H9 (cell line): ENCODE measurements around the gene SYT7. TPM values are rescaled to one million over a fixed set of nuclear protein-coding genes. Genes with fewer than 3 reads are reported as not detected.

Experiments
- DNase-seq: peaks from one replicate; pipeline ENCODE4 v3.0.0-alpha.2; 2017
- H2AFZ ChIP-seq: one replicate; pipeline ENCODE4 v1.6.1; 2013; ENCODE audit warnings: mild to moderate bottlenecking, low read length, control low read depth, moderate library complexity
- H2AK5ac ChIP-seq: 2 replicates; pipeline ENCODE4 v1.6.1; 2013; ENCODE audit warnings: low read length, control low read depth, mixed read lengths; ENCODE audit not compliant: insufficient read length
- H2BK120ac ChIP-seq: one replicate; pipeline ENCODE4 v1.6.1; 2013; ENCODE audit warnings: low read depth, mild to moderate bottlenecking, low read length, control low read depth, inconsistent platforms; ENCODE audit not compliant: poor library complexity, severe bottlenecking
- H2BK12ac ChIP-seq: 2 replicates; pipeline ENCODE4 v1.6.1; 2013; ENCODE audit warnings: low read length, control low read depth, mixed read lengths, low read depth; ENCODE audit not compliant: insufficient read length
- H2BK15ac ChIP-seq: 2 replicates; pipeline ENCODE4 v1.6.1; 2013; ENCODE audit warnings: low read depth, low read length, control low read depth
- H2BK20ac ChIP-seq: one replicate; pipeline ENCODE4 v1.6.1; 2013; ENCODE audit warnings: low read depth, mild to moderate bottlenecking, low read length, control low read depth, inconsistent platforms; ENCODE audit not compliant: poor library complexity, severe bottlenecking
- H2BK5ac ChIP-seq: 2 replicates; pipeline ENCODE4 v1.6.1; 2013; ENCODE audit warnings: low read length, control low read depth, mixed read lengths; ENCODE audit not compliant: insufficient read length
- H3K14ac ChIP-seq: 2 replicates; pipeline ENCODE4 v1.6.1; 2013; ENCODE audit warnings: low read length, control low read depth; ENCODE audit not compliant: insufficient read depth
- H3K18ac ChIP-seq: 2 replicates; pipeline ENCODE4 v1.6.1; 2013; ENCODE audit warnings: low read depth, mild to moderate bottlenecking, mixed read lengths, low read length, control low read depth; ENCODE audit not compliant: insufficient read length
- H3K23ac ChIP-seq: 2 replicates; pipeline ENCODE4 v1.6.1; 2013; ENCODE audit warnings: low read length, control low read depth, mixed read lengths, low read depth; ENCODE audit not compliant: insufficient read length
- H3K23me2 ChIP-seq: 2 replicates; pipeline ENCODE4 v1.6.1; 2013; ENCODE audit warnings: low read depth, mild to moderate bottlenecking, mixed read lengths, low read length, control low read depth; ENCODE audit not compliant: insufficient read length, poor library complexity, severe bottlenecking
- H3K27ac ChIP-seq: 2 replicates; pipeline ENCODE4 v1.5.1; 2013; ENCODE audit warnings: low read length, control low read depth, mixed read lengths, low read depth; ENCODE audit not compliant: insufficient read length
- H3K27me3 ChIP-seq: 2 replicates; pipeline ENCODE4 v1.6.1; 2013; ENCODE audit warnings: low read length, control low read depth, inconsistent platforms; ENCODE audit not compliant: insufficient read depth
- H3K4ac ChIP-seq: 2 replicates; pipeline ENCODE4 v1.6.1; 2013; ENCODE audit warnings: low read depth, mild to moderate bottlenecking, control low read depth, inconsistent platforms, low read length, moderate library complexity
- H3K4me1 ChIP-seq: 2 replicates; pipeline ENCODE4 v1.6.1; 2013; ENCODE audit warnings: low read length, control low read depth, inconsistent platforms; ENCODE audit not compliant: insufficient read depth
- H3K4me2 ChIP-seq: 2 replicates; pipeline ENCODE4 v1.6.1; 2013; ENCODE audit warnings: low read length, control low read depth, mixed read lengths; ENCODE audit not compliant: insufficient read length, insufficient read depth
- H3K56ac ChIP-seq: 2 replicates; pipeline ENCODE4 v1.6.1; 2013; ENCODE audit warnings: low read depth, mild to moderate bottlenecking, mixed read lengths, low read length, control low read depth; ENCODE audit not compliant: insufficient read length
- H3K79me1 ChIP-seq: 2 replicates; pipeline ENCODE4 v1.6.1; 2013; ENCODE audit warnings: low read depth, mild to moderate bottlenecking, moderate library complexity, low read length, control low read depth, inconsistent platforms; ENCODE audit not compliant: insufficient read depth, poor library complexity, severe bottlenecking
- H3K79me2 ChIP-seq: 2 replicates; pipeline ENCODE4 v1.6.1; 2013; ENCODE audit warnings: low read length, control low read depth, inconsistent platforms; ENCODE audit not compliant: insufficient read depth
- H3K9ac ChIP-seq: 2 replicates; pipeline ENCODE4 v1.6.1; 2013; ENCODE audit warnings: low read length, control low read depth, mixed read lengths; ENCODE audit not compliant: insufficient read length; ENCODE audit errors: extremely low read depth
- H3K9me3 ChIP-seq: one replicate; pipeline ENCODE4 v1.6.1; 2013; ENCODE audit warnings: low read depth, low read length, inconsistent platforms; ENCODE audit not compliant: control insufficient read depth
- H3T11ph ChIP-seq: one replicate; pipeline ENCODE4 v1.6.1; 2013; ENCODE audit warnings: mild to moderate bottlenecking, low read length, control low read depth, inconsistent platforms
- H4K20me1 ChIP-seq: one replicate; pipeline ENCODE4 v1.6.1; 2013; ENCODE audit not compliant: control insufficient read depth, insufficient read length, insufficient read depth
- H4K5ac ChIP-seq: 2 replicates; pipeline ENCODE4 v1.6.1; 2013; ENCODE audit warnings: low read depth, mild to moderate bottlenecking, mixed read lengths, low read length, control low read depth; ENCODE audit not compliant: insufficient read length
- H4K8ac ChIP-seq: replicated peaks from 2 replicates; pipeline ENCODE4 v1.6.1; 2013; ENCODE audit warnings: low read length, control low read depth, mixed read lengths, low read depth; ENCODE audit not compliant: insufficient read length
- H4K91ac ChIP-seq: 2 replicates; pipeline ENCODE4 v1.6.1; 2013; ENCODE audit warnings: low read depth, mild to moderate bottlenecking, moderate library complexity, mixed read lengths, low read length, control low read depth; ENCODE audit not compliant: insufficient read length
- H3K27ac Mint-ChIP-seq, 3 experiments: 2 replicates in 2 of 3; 3 replicates in 1 of 3; pipeline ENCODE4 v1.8.0; 2020 to 2021; ENCODE audit warnings: mixed read lengths in 3 of 3, mild to moderate bottlenecking in 1 of 3, moderate library complexity in 1 of 3
- H3K27me3 Mint-ChIP-seq: 2 replicates; pipeline ENCODE4 v1.8.0; 2021; ENCODE audit warnings: low read depth, mild to moderate bottlenecking, moderate library complexity, mixed read lengths
- H3K36me3 Mint-ChIP-seq, 3 experiments: 2 replicates in 2 of 3; 3 replicates in 1 of 3; pipeline ENCODE4 v1.8.0; 2020 to 2021; ENCODE audit warnings: low read depth in 3 of 3, mixed read lengths in 3 of 3; ENCODE audit not compliant: insufficient read depth in 1 of 3
- H3K4me1 Mint-ChIP-seq, 2 experiments: 2 replicates each; pipeline ENCODE4 v1.8.0; 2020; ENCODE audit warnings: mixed read lengths in 2 of 2
- H3K4me3 Mint-ChIP-seq, 2 experiments: 2 replicates in 1 of 2; 3 replicates in 1 of 2; pipeline ENCODE4 v1.8.0; 2020 to 2021; ENCODE audit warnings: mild to moderate bottlenecking in 2 of 2, mixed read lengths in 2 of 2, moderate library complexity in 1 of 2
- H3K9me3 Mint-ChIP-seq, 2 experiments: 2 replicates in 1 of 2; 3 replicates in 1 of 2; pipeline ENCODE4 v1.8.0; 2020; ENCODE audit warnings: mild to moderate bottlenecking in 2 of 2, mixed read lengths in 2 of 2, moderate library complexity in 1 of 2
- WGBS: extraction: QIAGEN DNeasy Blood & Tissue Kit; methylation state at CpG from one replicate; pipeline ENCODE4 v1.1.7; 2013; ENCODE audit warnings: missing lambda C conversion rate, low lambda C conversion rate, mixed read lengths; ENCODE audit not compliant: insufficient read length; ENCODE audit errors: extremely low coverage; 5-methylcytosine and 5-hydroxymethylcytosine counted together
- total RNA-seq: library from RNA; stranded (reverse); gene quantifications from 2 replicates; pipeline ENCODE4 v1.2.1, GENCODE V29; 2021
- TF ChIP-seq, protein P1 (sequence below): fragments of 200-600 bp; sonication (generic); conservative IDR thresholded peaks from 3 replicates; pipeline ENCODE4 v1.8.0; 2021; ENCODE audit warnings: antibody characterized with exemption, mild to moderate bottlenecking

The SYT7 gene
- total RNA-seq, 1 experiment from 2014 or later = 8.8 TPM

DNA sequence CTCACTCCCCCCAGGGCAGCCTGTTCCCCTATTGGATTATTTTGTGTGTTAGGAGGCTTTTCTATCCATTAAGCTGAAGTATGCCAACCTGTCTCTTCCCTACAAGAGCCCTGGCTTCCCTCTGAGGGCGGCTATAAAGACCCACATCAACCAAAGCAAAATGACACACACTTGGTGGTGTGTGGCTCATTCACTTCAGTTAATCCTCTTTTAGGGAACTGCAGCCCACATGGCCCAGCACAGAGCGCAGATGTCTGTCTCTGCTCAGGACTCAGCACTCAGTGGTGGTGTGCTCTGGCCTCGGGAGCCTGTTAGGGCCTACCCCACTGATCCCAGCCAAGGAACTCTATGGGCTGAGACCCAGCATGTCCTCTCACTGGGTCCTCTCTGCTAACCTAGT lies 104.5 kb downstream of the SYT7 start:
- Mint-ChIP-seq H3K4me3 (no peak overlapping the region), H3K27ac (no peak overlapping the region), H3K36me3 (peaks cover 0 to 5% (median 2%) of the 10 kb centered on the region in 3 experiments; a peak in 3 of 7 replicates), H3K27me3 (peaks cover 2% of the 10 kb centered on the region; the same call in 1 of the 2 replicates), H3K9me3 (no peaks in the 10 kb centered on the region), H3K4me1 (peaks cover 13 to 22% of the 10 kb centered on the region in 2 experiments)
- no peak overlapping the region for H4K8ac ChIP-seq
- H2BK120ac ChIP-seq = no peak overlapping the region
- H3K23me2 ChIP-seq = no peaks in the 10 kb centered on the region
- H3K18ac ChIP-seq = no peak overlapping the region
- H3K79me1 ChIP-seq = no peaks in the 10 kb centered on the region
- no peak overlapping the region for H2AFZ ChIP-seq
- no peak overlapping the region for H4K91ac ChIP-seq
- no peak overlapping the region for H3K9ac ChIP-seq
- no peak overlapping the region for H3K14ac ChIP-seq
- no peak overlapping the region for H3T11ph ChIP-seq
- H2BK20ac ChIP-seq = no peak overlapping the region
- H3K27me3 ChIP-seq = no peaks in the 10 kb centered on the region
- DNase-seq = no peak
- H3K27ac ChIP-seq = no peak overlapping the region
- no CpG with 5 or more reads among the region's 3 CpGs for WGBS
- H4K5ac ChIP-seq = no peak overlapping the region
- H3K9me3 ChIP-seq = no peaks in the 10 kb centered on the region
- H4K20me1 ChIP-seq = no peaks in the 10 kb centered on the region
- H3K79me2 ChIP-seq = no peaks in the 10 kb centered on the region
- H3K4me2 ChIP-seq = no peak overlapping the region
- H2AK5ac ChIP-seq = no peak overlapping the region
- H2BK15ac ChIP-seq = no peak overlapping the region
- TF ChIP-seq, protein P1, sequence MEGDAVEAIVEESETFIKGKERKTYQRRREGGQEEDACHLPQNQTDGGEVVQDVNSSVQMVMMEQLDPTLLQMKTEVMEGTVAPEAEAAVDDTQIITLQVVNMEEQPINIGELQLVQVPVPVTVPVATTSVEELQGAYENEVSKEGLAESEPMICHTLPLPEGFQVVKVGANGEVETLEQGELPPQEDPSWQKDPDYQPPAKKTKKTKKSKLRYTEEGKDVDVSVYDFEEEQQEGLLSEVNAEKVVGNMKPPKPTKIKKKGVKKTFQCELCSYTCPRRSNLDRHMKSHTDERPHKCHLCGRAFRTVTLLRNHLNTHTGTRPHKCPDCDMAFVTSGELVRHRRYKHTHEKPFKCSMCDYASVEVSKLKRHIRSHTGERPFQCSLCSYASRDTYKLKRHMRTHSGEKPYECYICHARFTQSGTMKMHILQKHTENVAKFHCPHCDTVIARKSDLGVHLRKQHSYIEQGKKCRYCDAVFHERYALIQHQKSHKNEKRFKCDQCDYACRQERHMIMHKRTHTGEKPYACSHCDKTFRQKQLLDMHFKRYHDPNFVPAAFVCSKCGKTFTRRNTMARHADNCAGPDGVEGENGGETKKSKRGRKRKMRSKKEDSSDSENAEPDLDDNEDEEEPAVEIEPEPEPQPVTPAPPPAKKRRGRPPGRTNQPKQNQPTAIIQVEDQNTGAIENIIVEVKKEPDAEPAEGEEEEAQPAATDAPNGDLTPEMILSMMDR = no peak
- no peak overlapping the region for H3K56ac ChIP-seq
- no peak overlapping the region for H3K4ac ChIP-seq
- no peak overlapping the region for H3K23ac ChIP-seq
- H2BK12ac ChIP-seq = no peak overlapping the region
- no peaks in the 10 kb centered on the region for H3K4me1 ChIP-seq
- no peak overlapping the region for H2BK5ac ChIP-seq
